IMR-90 (cell line): ENCODE data around the gene PRKCE. TPM values are rescaled to one million over a fixed set of nuclear protein-coding genes. Genes with fewer than 3 reads are reported as not detected.

Experiments used
- ATAC-seq: fragments of 200-7000 bp; cut with Tn5 transposase; 2 replicates; pipeline ENCODE4 v1.9.1; 2020; ENCODE audit warnings: low read depth, mild to moderate bottlenecking, moderate library complexity
- BruUV-seq: library from RNA; stranded (reverse); fragments of 400-500 nt; replicated peaks from 2 replicates; lab custom pipeline; 2021; lab: Mats Ljungman, UMichigan
- CTCF ChIA-PET: fragments of 300-600 bp; formaldehyde crosslinking; extraction: SDS; loops from one replicate; lab custom pipeline; 2021; ENCODE audit warnings: antibody characterized with exemption; lab: Yijun Ruan, JAX
- POLR2A ChIA-PET: fragments of 300-600 bp; sonication (Branson Sonifier 250); formaldehyde crosslinking; loops from one replicate; lab custom pipeline; 2022; ENCODE audit warnings: antibody characterized with exemption; ENCODE audit not compliant: unreplicated experiment; lab: Charles Lee
- DNase-seq: peaks from one replicate; pipeline ENCODE4 v3.0.0; 2013
- H2AFZ ChIP-seq: replicated peaks from 2 replicates; pipeline ENCODE3; 2013; ENCODE audit warnings: low read length, mild to moderate bottlenecking; ENCODE audit not compliant: poor library complexity
- H2AK5ac ChIP-seq: 2 replicates; pipeline ENCODE4 v1.6.1; 2013; ENCODE audit warnings: low read depth, low read length, inconsistent platforms
- H2AK9ac ChIP-seq: replicated peaks from 2 replicates; pipeline ENCODE3; 2013; ENCODE audit warnings: mild to moderate bottlenecking, low read depth, low read length, moderate library complexity; ENCODE audit not compliant: poor library complexity
- H2BK120ac ChIP-seq: 2 replicates; pipeline ENCODE4 v1.6.1; 2013; ENCODE audit warnings: low read depth, low read length, inconsistent platforms
- H2BK15ac ChIP-seq: 3 replicates; pipeline ENCODE4 v1.6.1; 2013; ENCODE audit warnings: low read depth, low read length, inconsistent platforms
- H2BK20ac ChIP-seq: 2 replicates; pipeline ENCODE4 v1.6.1; 2013; ENCODE audit warnings: low read depth, mild to moderate bottlenecking, inconsistent platforms, low read length, moderate library complexity
- H2BK5ac ChIP-seq: 2 replicates; pipeline ENCODE4 v1.6.1; 2013; ENCODE audit warnings: mild to moderate bottlenecking, low read depth, low read length, inconsistent platforms; ENCODE audit not compliant: poor library complexity, severe bottlenecking
- H3K14ac ChIP-seq: replicated peaks from 2 replicates; pipeline ENCODE4 v1.6.1; 2013; ENCODE audit warnings: low read depth, low read length, inconsistent platforms
- H3K18ac ChIP-seq: 2 replicates; pipeline ENCODE4 v1.6.1; 2013; ENCODE audit warnings: low read depth, low read length, control low read depth
- H3K23ac ChIP-seq: 2 replicates; pipeline ENCODE4 v1.6.1; 2013; ENCODE audit warnings: low read depth, low read length, inconsistent platforms
- H3K27ac ChIP-seq: 2 replicates; pipeline ENCODE4 v1.5.1; 2013; ENCODE audit warnings: mild to moderate bottlenecking, control low read depth, low read length; ENCODE audit not compliant: insufficient read depth
- H3K27me3 ChIP-seq: 2 replicates; pipeline ENCODE4 v1.6.1; 2013; ENCODE audit warnings: low read length; ENCODE audit not compliant: control insufficient read depth, insufficient read depth
- H3K36me3 ChIP-seq: 2 replicates; pipeline ENCODE4 v1.6.1; 2013; ENCODE audit warnings: low read length, mixed read lengths; ENCODE audit not compliant: control insufficient read depth, insufficient read depth
- H3K4ac ChIP-seq: 2 replicates; pipeline ENCODE4 v1.6.1; 2013; ENCODE audit warnings: low read depth, low read length, inconsistent platforms
- H3K4me1 ChIP-seq: 2 replicates; pipeline ENCODE4 v1.6.1; 2013; ENCODE audit warnings: low read length, mixed read lengths; ENCODE audit not compliant: control insufficient read depth, insufficient read depth
- H3K4me2 ChIP-seq: 2 replicates; pipeline ENCODE4 v1.6.1; 2013; ENCODE audit warnings: low read depth, mild to moderate bottlenecking, control low read depth, low read length, moderate library complexity
- H3K4me3 ChIP-seq: 2 replicates; pipeline ENCODE4 v1.5.1; 2013; ENCODE audit warnings: low read depth, mild to moderate bottlenecking, control low read depth, low read length, moderate library complexity; ENCODE audit not compliant: insufficient read depth
- H3K56ac ChIP-seq: 2 replicates; pipeline ENCODE4 v1.6.1; 2013; ENCODE audit warnings: low read length, inconsistent platforms; ENCODE audit not compliant: insufficient read depth; ENCODE audit errors: extremely low read depth
- H3K79me1 ChIP-seq, 2 experiments: 2 replicates each; pipeline ENCODE4 v1.6.1; 2013; ENCODE audit warnings: low read length in 2 of 2, inconsistent platforms in 1 of 2, low read depth in 1 of 2
- H3K9ac ChIP-seq: 2 replicates; pipeline ENCODE4 v1.6.1; 2013; ENCODE audit warnings: low read depth, low read length, control low read depth
- H3K9me1 ChIP-seq: 2 replicates; pipeline ENCODE4 v1.6.1; 2013; ENCODE audit warnings: low read length, inconsistent platforms; ENCODE audit not compliant: insufficient read depth
- H3K9me3 ChIP-seq: 2 replicates; pipeline ENCODE4 v1.6.1; 2013; ENCODE audit warnings: low read length; ENCODE audit not compliant: control insufficient read depth, insufficient read depth
- H4K20me1 ChIP-seq: 2 replicates; pipeline ENCODE4 v1.6.1; 2013; ENCODE audit warnings: low read length, inconsistent platforms; ENCODE audit not compliant: insufficient read depth
- H4K5ac ChIP-seq: 2 replicates; pipeline ENCODE4 v1.6.1; 2013; ENCODE audit warnings: mild to moderate bottlenecking, low read depth, low read length, control low read depth
- H4K8ac ChIP-seq, 2 experiments: 2 replicates each; pipeline ENCODE4 v1.6.1; 2013; ENCODE audit warnings: low read depth in 2 of 2, low read length in 2 of 2, control low read depth in 1 of 2, inconsistent platforms in 1 of 2
- H4K91ac ChIP-seq: 2 replicates; pipeline ENCODE4 v1.6.1; 2013; ENCODE audit warnings: low read depth, low read length, inconsistent platforms; ENCODE audit not compliant: insufficient read depth
- BHLHE40 ChIP-seq: fragments of 150-350 bp; IDR thresholded peaks from 2 replicates; pipeline ENCODE4 v1.6.1; 2016; ENCODE audit warnings: mild to moderate bottlenecking, low read depth, low read length
- CEBPB ChIP-seq: IDR thresholded peaks from 2 replicates; pipeline ENCODE4 v1.6.1; 2012; ENCODE audit warnings: low read depth, low read length, improper control_type of control experiment
- CHD1 ChIP-seq: IDR thresholded peaks from 2 replicates; pipeline ENCODE4 v1.6.1; 2012; ENCODE audit warnings: low read depth, low read length, improper control_type of control experiment
- CTCF ChIP-seq: conservative IDR thresholded peaks from 2 replicates; pipeline ENCODE4 v1.5.1; 2012; ENCODE audit warnings: mild to moderate bottlenecking, low read depth, low read length, improper control_type of control experiment
- FOS ChIP-seq: fragments of 150-350 bp; IDR thresholded peaks from 2 replicates; pipeline ENCODE4 v1.6.1; 2016; ENCODE audit warnings: low read depth, low read length
- MAFK ChIP-seq: IDR thresholded peaks from 2 replicates; pipeline ENCODE4 v1.6.1; 2012; ENCODE audit warnings: low read depth, low read length, improper control_type of control experiment
- MAZ ChIP-seq: IDR thresholded peaks from 2 replicates; pipeline ENCODE4 v1.6.1; 2012; ENCODE audit warnings: low read depth, mild to moderate bottlenecking, low read length, improper control_type of control experiment, moderate library complexity, borderline replicate concordance
- MXI1 ChIP-seq: IDR thresholded peaks from 2 replicates; pipeline ENCODE4 v1.6.1; 2012; ENCODE audit warnings: low read depth, mild to moderate bottlenecking, low read length, moderate library complexity, borderline replicate concordance
- NFE2L2 ChIP-seq: fragments of 150-350 bp; IDR thresholded peaks from 2 replicates; pipeline ENCODE4 v1.6.1; 2016; ENCODE audit warnings: low read depth, mild to moderate bottlenecking, low read length
- POLR2A ChIP-seq: IDR thresholded peaks from 2 replicates; pipeline ENCODE4 v1.6.1; 2012; ENCODE audit warnings: mild to moderate bottlenecking, low read depth, low read length
- RAD21 ChIP-seq: IDR thresholded peaks from 2 replicates; pipeline ENCODE4 v1.6.1; 2012; ENCODE audit warnings: low read length, improper control_type of control experiment
- RCOR1 ChIP-seq: IDR thresholded peaks from 2 replicates; pipeline ENCODE4 v1.6.1; 2012; ENCODE audit warnings: mild to moderate bottlenecking, low read length, improper control_type of control experiment; ENCODE audit not compliant: insufficient replicate concordance
- RFX5 ChIP-seq: IDR thresholded peaks from 2 replicates; pipeline ENCODE4 v1.8.0; 2012; ENCODE audit warnings: low read depth, mild to moderate bottlenecking, low read length, moderate library complexity
- SMC3 ChIP-seq: fragments of 150-350 bp; IDR thresholded peaks from 2 replicates; pipeline ENCODE4 v1.6.1; 2016; ENCODE audit warnings: low read depth, mild to moderate bottlenecking, antibody characterized with exemption, low read length, moderate library complexity
- USF2 ChIP-seq: fragments of 150-350 bp; IDR thresholded peaks from 2 replicates; pipeline ENCODE4 v1.6.1; 2017; ENCODE audit warnings: mild to moderate bottlenecking, antibody characterized with exemption, low read length, low read depth
- WGBS, 2 experiments: methylation state at CpG; one replicate each; pipeline versions ENCODE4 v1.1.5 to v1.1.7; 2013; ENCODE audit warnings: missing lambda C conversion rate in 2 of 2; ENCODE audit not compliant: insufficient read length in 1 of 2; ENCODE audit errors: extremely low coverage in 2 of 2; 5-methylcytosine and 5-hydroxymethylcytosine counted together
- dilution Hi-C: fragments of 300-500 bp; cut with HindIII; formaldehyde crosslinking; loops from one replicate; pipeline ENCODE4 v1.14.3; 2018; ENCODE audit warnings: low sequenced_read_pairs; ENCODE audit not compliant: unreplicated experiment
- in situ Hi-C: fragments of 300-500 bp; cut with MboI; formaldehyde crosslinking; loops from 3 replicates; pipeline ENCODE4 v1.14.3; 2019; ENCODE audit warnings: low sequenced_read_pairs, inconsistent platforms, mixed read lengths
- intact Hi-C: fragments of 100-400 bp; cut with micrococcal nuclease; formaldehyde crosslinking; loops from 2 replicates; pipeline ENCODE4 v1.10.0; 2022
- polyA plus RNA-seq, 3 experiments: library from polyadenylated mRNA; depleted of rRNA; stranded (reverse); fragments of >200 nt; gene quantifications; 2 replicates each; pipeline ENCODE4 v1.2.3, GENCODE V29; 2012; ENCODE audit warnings: low replicate concordance in 1 of 3
- total RNA-seq: library from RNA; depleted of rRNA; stranded (reverse); fragments of >200 nt; gene quantifications from 2 replicates; pipeline ENCODE4 v1.2.3, GENCODE V29; 2012
- TF ChIP-seq, protein P1 (sequence below): fragments of 150-350 bp; IDR thresholded peaks from 2 replicates; pipeline ENCODE4 v1.6.1; 2016; ENCODE audit warnings: low read depth, mild to moderate bottlenecking, low read length, moderate library complexity, borderline replicate concordance

The PRKCE gene
- total and polyA plus RNA-seq, 2 of the 4 experiments (the other 2 are of a cell fraction) = 8.1 to 32.4 TPM

GRCh38 chr2:45965871-45966498 lies 314.5 kb downstream of the PRKCE start:
- no peak overlapping the region for H4K8ac ChIP-seq
- H3K9me1 ChIP-seq = peaks cover 25% of the 10 kb centered on the region
- no peak overlapping the region for H2AFZ ChIP-seq
- H3K27ac ChIP-seq = no peak overlapping the region
- peaks cover 3% of the 10 kb centered on the region; the same call in 1 of the 2 replicates for H4K20me1 ChIP-seq
- no peak overlapping the region for H2AK9ac ChIP-seq
- no peak overlapping the region for H3K56ac ChIP-seq
- no peak overlapping the region for H3K4me2 ChIP-seq
- no peak overlapping the region for H2BK20ac ChIP-seq
- no peak overlapping the region for H2BK5ac ChIP-seq
- 0 out of 2 replicates have a peak overlapping the region, but pooled peaks have one; percentile 5 for H2BK120ac ChIP-seq
- no TSS peak for BruUV-seq
- no peak overlapping the region for H3K9ac ChIP-seq
- H3K36me3 ChIP-seq = no peaks in the 10 kb centered on the region
- 92% methylated on average over 7 of the region's 11 CpGs; no CpG with 5 or more reads in 1 of the 2 experiments for WGBS, 2 experiments
- H4K91ac ChIP-seq = no peak overlapping the region
- dilution Hi-C loops = no loop called here
- no peaks in the 10 kb centered on the region for H3K27me3 ChIP-seq
- TF ChIP-seq MAZ (no peak), BHLHE40 (no peak), RFX5 (no peak), RAD21 (no peak), SMC3 (no peak), MXI1 (no peak), MAFK (no peak), FOS (no peak), RCOR1 (no peak), USF2 (no peak), CHD1 (no peak), CEBPB (no peak), POLR2A (no peak), NFE2L2 (no peak), CTCF (no peak)
- TF ChIP-seq, protein P1, sequence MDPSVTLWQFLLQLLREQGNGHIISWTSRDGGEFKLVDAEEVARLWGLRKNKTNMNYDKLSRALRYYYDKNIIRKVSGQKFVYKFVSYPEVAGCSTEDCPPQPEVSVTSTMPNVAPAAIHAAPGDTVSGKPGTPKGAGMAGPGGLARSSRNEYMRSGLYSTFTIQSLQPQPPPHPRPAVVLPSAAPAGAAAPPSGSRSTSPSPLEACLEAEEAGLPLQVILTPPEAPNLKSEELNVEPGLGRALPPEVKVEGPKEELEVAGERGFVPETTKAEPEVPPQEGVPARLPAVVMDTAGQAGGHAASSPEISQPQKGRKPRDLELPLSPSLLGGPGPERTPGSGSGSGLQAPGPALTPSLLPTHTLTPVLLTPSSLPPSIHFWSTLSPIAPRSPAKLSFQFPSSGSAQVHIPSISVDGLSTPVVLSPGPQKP = no peak
- H3K4me3 ChIP-seq = no peak overlapping the region
- no peak overlapping the region for H3K23ac ChIP-seq
- peak overlapping the region; percentile 40; the same call in 1 of the 2 replicates for H2AK5ac ChIP-seq
- H3K14ac ChIP-seq = 0 out of 2 replicates have a peak overlapping the region, but pooled peaks have one; percentile 1
- H3K4me1 ChIP-seq = peaks cover 21% of the 10 kb centered on the region
- H2BK15ac ChIP-seq = no peak overlapping the region; the same call in 2 of the 3 replicates
- ATAC-seq (no peak), DNase-seq (no peak)
- peaks cover 0 to 13% of the 10 kb centered on the region in 2 experiments; a peak in 2 of 4 replicates for H3K79me1 ChIP-seq
- no peaks in the 10 kb centered on the region for H3K9me3 ChIP-seq
- intact Hi-C loops = no loop called here
- POLR2A ChIA-PET = no interaction called here
- in situ Hi-C loops = no loop called here
- H3K4ac ChIP-seq = no peak overlapping the region
- H3K18ac ChIP-seq = no peak overlapping the region
- no peak overlapping the region for H4K5ac ChIP-seq
- CTCF ChIA-PET = no interaction called here
